Ovary (tissue), 9 donors: ENCODE results near the gene SCIN. TPM values are rescaled to one million over a fixed set of nuclear protein-coding genes. Genes with fewer than 3 reads are reported as not detected.
"Not testable (repeated sequence)": the region's sequence is repeated elsewhere in the genome, so short reads cannot be mapped to it uniquely, and the experiment has no call there.

ENCODE experiments used
- DNase-seq, 5 donors: peaks; one replicate each; pipeline ENCODE4 v3.0.0-alpha.2; 2019 to 2020
- H3K27ac ChIP-seq, 2 donors: fragments of 200-600 bp; one replicate each; pipeline versions ENCODE4 v1.5.1 to v1.8.0; 2019 to 2022
- H3K27me3 ChIP-seq: fragments of 200-600 bp; one replicate; pipeline ENCODE4 v1.8.0; 2022
- H3K36me3 ChIP-seq: fragments of 200-600 bp; sonication (generic); one replicate; pipeline ENCODE4 v1.5.1; 2019
- H3K4me1 ChIP-seq: one replicate; pipeline ENCODE4 v1.8.1; 2013; ENCODE audit warnings: mild to moderate bottlenecking, moderate library complexity; ENCODE audit not compliant: insufficient read depth
- H3K4me3 ChIP-seq: fragments of 200-600 bp; sonication (generic); one replicate; pipeline ENCODE4 v1.5.1; 2017
- H3K9me3 ChIP-seq, 2 donors: fragments of 200-600 bp in 1 of 2; sonication (generic) in 1 of 2; one replicate each; pipeline versions ENCODE4 v1.5.1 to v1.8.1; 2013 to 2019; ENCODE audit warnings: mild to moderate bottlenecking in 1 of 2, moderate library complexity in 1 of 2
- CTCF ChIP-seq, 3 donors: fragments of 450-650 bp in 2 of 3; fragments of 200-600 bp in 1 of 3; IDR thresholded peaks; one replicate each; pipeline versions ENCODE4 v1.5.1 to v1.8.0; 2016 to 2022; ENCODE audit warnings: antibody characterized with exemption in 3 of 3, mild to moderate bottlenecking in 1 of 3
- EP300 ChIP-seq: sonication (generic); formaldehyde crosslinking; IDR thresholded peaks from one replicate; pipeline ENCODE4 v1.6.1; 2017; ENCODE audit warnings: antibody characterized with exemption
- POLR2A ChIP-seq: fragments of 450-650 bp; IDR thresholded peaks from one replicate; pipeline ENCODE4 v1.6.1; 2017; ENCODE audit warnings: antibody characterized with exemption, mild to moderate bottlenecking, moderate library complexity
- WGBS, 3 donors: extraction: QIAGEN DNeasy Blood & Tissue Kit in 1 of 3; methylation state at CpG; one replicate each; pipeline versions ENCODE4 v1.1.5 to v1.1.7; 2013 to 2017; 5-methylcytosine and 5-hydroxymethylcytosine counted together
- intact Hi-C, 4 donors: fragments of 100-400 bp; cut with DNase I; formaldehyde crosslinking; loops; one replicate each; pipeline versions ENCODE4 v1.11.0 to v1.15.1; 2022 to 2023
- polyA plus RNA-seq, 2 donors: library from polyadenylated mRNA; stranded (reverse); fragments of 200-250 nt in 1 of 2; fragments of 350-450 nt in 1 of 2; fragmentation: Illumina TruSeq in 1 of 2; extraction: RNeasy Lipid Tissue Mini Kit (QIAGEN cat#74804) in 1 of 2; gene quantifications; one replicate each; pipeline ENCODE4 v1.2.3, GENCODE V29; 2013 to 2014
- total RNA-seq, 7 donors: library from RNA; depleted of rRNA in 2 of 7; stranded (reverse); fragments of >200 nt in 2 of 7; fragmentation: NEBNext Ultra II Directional in 3 of 7; extraction: Animal tissue kit (Norgen Biotek cat#: 25700) in 3 of 7; gene quantifications; one replicate each; pipeline versions ENCODE4 v1.1.0 to v1.2.4, GENCODE V29; 2016 to 2023
- donor health status: DM: no; HTN: no; CAD: no; lungs with moderate emphysema.
- donor health status: DM: no; HTN: no; CAD: no.
- donor health status: Bipolar disorder and iron deficiency.
- donor health status: DM: yes; HTN: yes; CAD: no.
- donor health status: DM: no; HTN: no; CAD: no.
- donor health status: DM: yes; HTN: yes; CAD: no.

SCIN gene
- total and polyA plus RNA-seq, 9 donors: 1.3 to 5.1 (median 2.2) TPM

- DNase-seq: peak; percentile 94 to 99 (median 97)
- Histone ChIP-seq H3K9me3 (no peaks in the 10 kb centered on the region), H3K27ac (peak within 1 kb of the TSS; percentile 60 to 77), H3K4me3 (peak within 1 kb of the TSS; percentile 81), H3K27me3 (no peaks in the 10 kb centered on the region), H3K4me1 (no peaks in the 10 kb centered on the region), H3K36me3 (no peaks in the 10 kb centered on the region)
- TF ChIP-seq CTCF (IDR thresholded peaks at IDR 0.05) (no peak), POLR2A (peak; percentile 50)
- 0 to 1% (median 1%) methylated on average over 60 to 73 of the region's 73 CpGs for WGBS, 3 donors
- intact Hi-C loops: loop anchor here in 1 of 4 donors (10.0 kb wide), 1 partner anchor 578 kb away; no protein-coding TSS in a partner anchor
Observed at GRCh38 chr7:12686891-12687717, 116.6 kb downstream of the SCIN start, which contains the start of gene ARL4A. ARL4A (plus strand) TSS chr7:12687633; CDS start chr7:12688255, 622 bp downstream.

- Histone ChIP-seq H3K4me1 (no peaks in the 10 kb centered on the region), H3K4me3 (peak overlapping the region; percentile 81), H3K36me3 (no peaks in the 10 kb centered on the region), H3K27me3 (no peaks in the 10 kb centered on the region), H3K9me3 (no peaks in the 10 kb centered on the region), H3K27ac (no peak overlapping the region)
- intact Hi-C loops: loop anchor here in 1 of 4 donors (10.0 kb wide), 1 partner anchor 577 kb away; no protein-coding TSS in a partner anchor
- WGBS, 3 donors: 12 to 24% (median 13%) methylated on average over 12 of the region's 12 CpGs
- TF ChIP-seq CTCF (IDR thresholded peaks at IDR 0.05) (no peak), EP300 (no peak), POLR2A (no peak)
- DNase-seq: no peak
Observed at GRCh38 chr7:12687718-12688171, 117.2 kb downstream of the SCIN start.

GRCh38 chr7:12688485-12689170 lies 118.1 kb downstream of the SCIN start:
- H3K4me3 ChIP-seq: peak overlapping the region; percentile 81
- H3K9me3 ChIP-seq, H3K36me3 ChIP-seq, H3K27ac ChIP-seq, DNase-seq, H3K4me1 ChIP-seq, H3K27me3 ChIP-seq: not testable (repeated sequence)
- intact Hi-C loops: loop anchor here in 1 of 4 donors (10.0 kb wide), 1 partner anchor 576 kb away; no protein-coding TSS in a partner anchor
- 88 to 92% (median 89%) methylated on average over 3 of the region's 3 CpGs for WGBS, 3 donors

- TF ChIP-seq POLR2A (no peak), EP300 (no peak), CTCF (IDR thresholded peaks at IDR 0.05) (no peak)
Observed at GRCh38 chr7:12689451-12689850, 118.9 kb downstream of the SCIN start.

More at GRCh38 chr7:12689451-12689850, 118.9 kb downstream of the SCIN start:
- no peaks in the 10 kb centered on the region for H3K36me3 ChIP-seq
- DNase-seq: no peak
- H3K4me1 ChIP-seq: no peaks in the 10 kb centered on the region
- intact Hi-C loops: loop anchor here in 1 of 4 donors (10.0 kb wide), 1 partner anchor 575 kb away; no protein-coding TSS in a partner anchor
- WGBS, 3 donors: 75 to 83% (median 77%) methylated on average over 2 of the region's 2 CpGs
- no peak overlapping the region for H3K27ac ChIP-seq
- H3K9me3 ChIP-seq: no peaks in the 10 kb centered on the region
- H3K4me3 ChIP-seq: peak overlapping the region; percentile 24
- no peaks in the 10 kb centered on the region for H3K27me3 ChIP-seq
